GM18873 (cell line): ENCODE measurements around the gene DAGLA.
A peak's percentile ranks its signal among the peaks of the same experiment; 100 is the strongest.

ENCODE experiments used
- ATAC-seq: cut with Tn5 transposase; IDR thresholded peaks from one replicate; pipeline ENCODE4 v1.9.1; 2021; ENCODE audit warnings: mild to moderate bottlenecking, moderate library complexity, moderate number of reproducible peaks; ENCODE audit not compliant: unreplicated experiment, low FRiP score

The DAGLA gene

GRCh38 chr11:61726775-61727174 is 46.6 kb downstream of the DAGLA start:
- no peak for ATAC-seq

GRCh38 chr11:61727401-61727811 is 47.2 kb downstream of the DAGLA start:
- ATAC-seq, result no peak

GRCh38 chr11:61728066-61728939 is 48.1 kb downstream of the DAGLA start:
- ATAC-seq, result no peak

- ATAC-seq, result no peak
These were observed 48.7 kb downstream of the DAGLA start for GRCh38 chr11:61728940-61729219.

- ATAC-seq, result no peak
These were observed 50.2 kb downstream of the DAGLA start for GRCh38 chr11:61730240-61730994.

GRCh38 chr11:61731211-61731951 is 51.2 kb downstream of the DAGLA start:
- ATAC-seq, result no peak

GRCh38 chr11:61731952-61732675 is 51.9 kb downstream of the DAGLA start:
- no peak for ATAC-seq

- no peak for ATAC-seq
These were observed 52.5 kb downstream of the DAGLA start for GRCh38 chr11:61732705-61733104.

GRCh38 chr11:61733120-61733978 is 53.2 kb downstream of the DAGLA start:
- peak; percentile 66 for ATAC-seq

GRCh38 chr11:61734767-61735166 is 54.6 kb downstream of the DAGLA start:
- no peak for ATAC-seq

GRCh38 chr11:61735391-61735790 is 55.2 kb downstream of the DAGLA start:
- ATAC-seq, result no peak

- ATAC-seq, result no peak
These were observed 56.1 kb downstream of the DAGLA start for GRCh38 chr11:61736310-61736709.

GRCh38 chr11:61737131-61737530 is 56.9 kb downstream of the DAGLA start:
- ATAC-seq, result no peak

- no peak for ATAC-seq
These were observed 57.6 kb downstream of the DAGLA start for GRCh38 chr11:61737636-61738386.

- no peak for ATAC-seq
These were observed 58.6 kb downstream of the DAGLA start for GRCh38 chr11:61738776-61739175.

- no peak for ATAC-seq
These were observed 59.2 kb downstream of the DAGLA start for GRCh38 chr11:61739413-61739812.

GRCh38 chr11:61739966-61740365 is 59.8 kb downstream of the DAGLA start:
- no peak for ATAC-seq

GRCh38 chr11:61742391-61742790 is 62.2 kb downstream of the DAGLA start:
- no peak for ATAC-seq
